Measurements from ENCODE around the gene SLC49A3. TPM values are rescaled to one million over a fixed set of nuclear protein-coding genes. Genes with fewer than 3 reads are reported as not detected.

SLC49A3 gene
- total and polyA plus RNA-seq, 2 of the 8 experiments (the other 6 are each of a cell fraction or from before 2014, with no cell fraction given): 5.0 to 8.8 TPM

- no peaks in the 10 kb centered on the region for H3K79me2 ChIP-seq (ENCODE audit: control insufficient read depth in 1 of 2, insufficient read depth in 2 of 2, low read length in 2 of 2)
- no peak overlapping the region for H2BK12ac ChIP-seq (ENCODE audit: low read depth, low read length)
- no peak overlapping the region for H3K56ac ChIP-seq (replicated peaks; ENCODE audit: insufficient read length, low read depth, low read length)
- no peak overlapping the region for H2BK120ac ChIP-seq (replicated peaks; ENCODE audit: low read depth, low read length)
- H3K23ac ChIP-seq (ENCODE audit: insufficient read length): no peak overlapping the region
- H2AK5ac ChIP-seq (ENCODE audit: low read depth, low read length): no peak overlapping the region
- no peak overlapping the region for H3K4me2 ChIP-seq (ENCODE audit: insufficient read depth in 1 of 2, low read depth in 2 of 2, low read length in 2 of 2)
- WGBS, 2 experiments (ENCODE audit: extremely low coverage in 1 of 2, insufficient coverage in 1 of 2, insufficient read length in 1 of 2, insufficient replicate concordance in 2 of 2, low coverage in 1 of 2, low lambda C conversion rate in 2 of 2, missing lambda C conversion rate in 1 of 2): 92% methylated on average over 31 of the region's 37 CpGs; no CpG with 5 or more reads in 1 of the 2 experiments
- POLR2A ChIA-PET (ENCODE audit: partially characterized antibody): interaction anchor here (0.8 to 6.3 kb wide), 6 partner anchors 11 to 82 kb away, joined by 3 to 34 read pairs (median 4); partner anchors contain the start of genes ATP5ME and MYL5
- CTCF ChIA-PET (ENCODE audit: partially characterized antibody): interaction anchor here (1.3 to 5.7 kb wide), 5 partner anchors 10 to 85 kb away, joined by 4 to 65 read pairs (median 6); no protein-coding TSS in a partner anchor
- H3K36me3 ChIP-seq (ENCODE audit: control insufficient read depth in 2 of 4, insufficient read depth in 4 of 4, low read length in 3 of 4): no peaks in the 10 kb centered on the region
- FAIRE-seq (no peak), DNase-seq (ENCODE audit: low read depth in 1 of 2, low spot score in 2 of 2) (no peak)
- H3K9ac ChIP-seq (replicated peaks in 1 of 4; ENCODE audit: extremely low read depth in 1 of 4, low read depth in 3 of 4, low read length in 3 of 4): no peak overlapping the region
- no peak overlapping the region for H2BK20ac ChIP-seq (ENCODE audit: low read length)
- no peak overlapping the region for H2AFZ ChIP-seq (ENCODE audit: low read length)
- no peak overlapping the region; the same call in 1 of the 2 replicates for H3K18ac ChIP-seq (ENCODE audit: extremely low read depth, low read length)
- H3K4me3 ChIP-seq (ENCODE audit: extremely low read depth in 1 of 4, insufficient read depth in 2 of 4, low read depth in 3 of 4, low read length in 4 of 4): no peak overlapping the region
- H4K91ac ChIP-seq (replicated peaks; ENCODE audit: insufficient read length, low read length): no peak overlapping the region
- H3K9me3 ChIP-seq (ENCODE audit: insufficient read depth in 2 of 2, low read depth in 1 of 2, low read length in 1 of 2): no peaks in the 10 kb centered on the region
- H3K23me2 ChIP-seq (ENCODE audit: low read depth, low read length): peaks cover 6% of the 10 kb centered on the region; the same call in 1 of the 2 replicates
- no peak for TF ChIP-seq CBX5 (IDR thresholded peaks at IDR 0.05; ENCODE audit: low read depth, low read length)
- peak; percentile 23; the same call in 1 of the 2 replicates for TF ChIP-seq POLR2AphosphoS5 (IDR thresholded peaks at IDR 0.05; ENCODE audit: low read depth, low read length)
- TF ChIP-seq TAF1 (IDR thresholded peaks at IDR 0.05; ENCODE audit: low read depth, low read length): no peak
- TF ChIP-seq CREB1 (IDR thresholded peaks at IDR 0.05): no peak
- H3K14ac ChIP-seq (ENCODE audit: insufficient read length): no peak overlapping the region
- no peaks in the 10 kb centered on the region for H3K79me1 ChIP-seq (ENCODE audit: low read depth, low read length)
- H3K27me3 ChIP-seq (replicated peaks in 1 of 4; ENCODE audit: control insufficient read depth in 3 of 4, extremely low read depth in 1 of 4, insufficient read depth in 3 of 4, low read length in 3 of 4): peaks cover 0 to 4% (median 0%) of the 10 kb centered on the region in 4 experiments; a peak in 1 of 7 replicates
- H4K5ac ChIP-seq (ENCODE audit: insufficient read length, low read depth, low read length): no peak overlapping the region
- peaks cover 0 to 9% of the 10 kb centered on the region in 2 experiments for H4K20me1 ChIP-seq (replicated peaks in 1 of 2; ENCODE audit: control insufficient read depth in 1 of 2, insufficient read depth in 2 of 2, low read length in 2 of 2)
- no peak overlapping the region for H2BK15ac ChIP-seq (ENCODE audit: low read length)
- no peak overlapping the region for H3K27ac ChIP-seq (ENCODE audit: low read depth, low read length)
- H3K4ac ChIP-seq (replicated peaks; ENCODE audit: insufficient read length, low read depth, low read length): no peak overlapping the region
- no peak overlapping the region; the same call in 1 of the 2 replicates for H4K8ac ChIP-seq (ENCODE audit: extremely low read depth, insufficient read depth, low read length)
- peaks cover 0 to 25% (median 18%) of the 10 kb centered on the region in 4 experiments; a peak in 6 of 7 replicates for H3K4me1 ChIP-seq (replicated peaks in 1 of 4; ENCODE audit: control insufficient read depth in 3 of 4, insufficient read depth in 4 of 4, low read length in 3 of 4)
- H2BK5ac ChIP-seq (ENCODE audit: low read depth, low read length): no peak overlapping the region
These were observed 3.1 kb downstream of the SLC49A3 start for GRCh38 chr4:685679-686412.

Data from H1 (cell line).